ENCODE data around the gene TRAPPC10.
A peak's percentile ranks its signal among the peaks of the same experiment; 100 is the strongest.

Gene TRAPPC10

GRCh38 chr21:44011579-44012473 is at the start of gene TRAPPC10:
Gene TRAPPC10 (plus strand): TSS chr21:44012309. CDS start chr21:44012494, 185 bp downstream.
- peak; percentile 87 for DNase-seq

GRCh38 chr21:43965911-43966585 is 46.1 kb upstream of the TRAPPC10 start:
- DNase-seq, result no peak

GRCh38 chr21:43966946-43967512 is 45.1 kb upstream of the TRAPPC10 start:
- no peak for DNase-seq

- DNase-seq, result no peak
Measured at GRCh38 chr21:43967981-43968380, 44.1 kb upstream of the TRAPPC10 start.

- DNase-seq, result no peak
Measured at GRCh38 chr21:43968410-43969114, 43.5 kb upstream of the TRAPPC10 start.

GRCh38 chr21:43969115-43969444 is 43.0 kb upstream of the TRAPPC10 start:
- DNase-seq, result no peak

GRCh38 chr21:43970551-43970950 is 41.6 kb upstream of the TRAPPC10 start:
- no peak for DNase-seq

- no peak for DNase-seq
Measured at GRCh38 chr21:43971201-43971991, 40.7 kb upstream of the TRAPPC10 start.

GRCh38 chr21:43971992-43972255 is 40.2 kb upstream of the TRAPPC10 start:
- DNase-seq, result no peak

GRCh38 chr21:43972850-43973633 is 39.1 kb upstream of the TRAPPC10 start:
- DNase-seq, result no peak

- no peak for DNase-seq
Measured at GRCh38 chr21:43973634-43973955, 38.5 kb upstream of the TRAPPC10 start.

- DNase-seq, result no peak
Measured at GRCh38 chr21:43974791-43975468, 37.2 kb upstream of the TRAPPC10 start.

GRCh38 chr21:43975469-43976098 is 36.5 kb upstream of the TRAPPC10 start:
- peak; percentile 48 for DNase-seq

- no peak for DNase-seq
Measured at GRCh38 chr21:43976661-43977060, 35.4 kb upstream of the TRAPPC10 start.

- DNase-seq, result no peak
Measured at GRCh38 chr21:43978060-43978459, 34.0 kb upstream of the TRAPPC10 start.

GRCh38 chr21:43979654-43980053 is 32.5 kb upstream of the TRAPPC10 start:
- DNase-seq, result no peak

- no peak for DNase-seq
Measured at GRCh38 chr21:43981151-43981870, 30.8 kb upstream of the TRAPPC10 start.

GRCh38 chr21:43981871-43982210 is 30.3 kb upstream of the TRAPPC10 start:
- no peak for DNase-seq

- DNase-seq, result no peak
Measured at GRCh38 chr21:43982489-43983078, 29.5 kb upstream of the TRAPPC10 start.

- no peak for DNase-seq
Measured at GRCh38 chr21:43983390-43983789, 28.7 kb upstream of the TRAPPC10 start.

Data from NCI-H2227 treated with DMSO at 0.1 percent for 48 hours (cell line).